DMS153 treated with DMSO at 0.1 percent for 48 hours (cell line): ENCODE results near the gene QKI.

Source experiments
- DNase-seq: peaks from one replicate; lab custom pipeline; 2025; ENCODE audit not compliant: unreplicated experiment; lab: John Stamatoyannopoulos, UW

Gene QKI

DNA sequence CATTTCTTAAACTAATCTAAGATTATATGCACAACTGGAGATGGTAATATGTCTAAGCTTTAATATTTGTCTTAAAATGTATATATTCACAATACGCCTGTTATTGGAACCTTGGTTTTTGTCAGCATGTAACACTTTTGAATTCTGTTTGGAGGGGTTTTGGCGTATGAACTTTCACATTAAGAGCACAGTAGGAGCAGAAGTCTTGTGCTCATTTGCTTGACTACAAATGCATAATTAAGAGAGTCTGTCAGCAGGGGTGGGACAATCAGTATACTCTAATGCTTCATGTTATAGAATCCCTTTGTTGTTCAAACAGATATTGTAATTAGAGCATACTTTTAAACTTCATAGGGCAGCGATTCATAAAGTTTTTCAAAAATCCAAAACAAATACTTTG lies 112.8 kb downstream of the QKI start:
- DNase-seq, result no peak

GRCh38 chr6:163529605-163530004 lies 115.1 kb downstream of the QKI start:
- DNase-seq, result no peak

DNA sequence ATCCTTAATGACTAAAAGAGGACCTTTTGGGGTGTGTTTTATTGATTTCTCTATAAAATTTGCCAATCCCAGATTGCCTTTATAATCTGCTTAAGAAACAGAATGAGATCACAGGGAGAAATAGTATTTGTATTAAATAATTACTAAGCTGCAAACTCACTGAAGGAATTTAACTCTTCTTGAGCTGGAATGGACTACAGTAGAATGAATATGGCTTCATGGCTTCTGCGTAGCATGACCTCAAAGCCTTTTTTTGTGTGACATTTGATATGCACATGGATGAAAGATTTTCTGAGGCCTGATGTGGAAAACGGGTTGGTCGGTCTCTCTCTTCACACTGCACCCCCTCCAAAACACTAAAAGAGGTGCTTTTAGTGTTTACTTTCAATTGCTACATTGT lies 115.9 kb downstream of the QKI start:
- DNase-seq, result no peak

- no peak for DNase-seq
Observed at GRCh38 chr6:163531122-163531521, 116.6 kb downstream of the QKI start.

DNA sequence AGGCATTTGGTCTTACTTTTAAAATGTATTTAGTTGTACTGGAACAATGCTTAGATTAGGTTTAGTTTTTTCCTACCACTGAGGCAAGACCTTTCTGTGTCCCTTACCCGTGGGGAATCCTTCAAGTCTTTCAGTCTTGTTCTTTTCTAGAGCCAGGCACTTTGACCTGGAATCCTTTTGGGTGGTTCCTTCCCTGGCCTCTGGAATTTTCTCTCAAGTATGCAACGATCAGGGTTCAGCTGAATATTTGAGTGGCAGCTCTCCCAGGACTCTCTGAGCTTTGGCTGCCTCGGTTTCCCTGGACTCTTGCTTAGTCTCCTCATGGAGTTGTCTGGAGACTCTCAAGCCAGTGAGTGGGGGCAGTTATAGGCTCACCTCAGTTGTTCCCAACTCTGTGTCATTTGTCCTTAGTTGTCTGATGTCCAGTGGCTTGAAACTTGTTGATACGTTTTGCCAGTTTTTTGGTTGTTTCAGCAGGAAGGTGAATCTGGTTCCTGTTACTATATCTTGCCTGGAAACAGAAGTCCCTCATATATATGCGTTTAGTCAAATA lies 118.1 kb downstream of the QKI start:
- DNase-seq, result no peak

DNA sequence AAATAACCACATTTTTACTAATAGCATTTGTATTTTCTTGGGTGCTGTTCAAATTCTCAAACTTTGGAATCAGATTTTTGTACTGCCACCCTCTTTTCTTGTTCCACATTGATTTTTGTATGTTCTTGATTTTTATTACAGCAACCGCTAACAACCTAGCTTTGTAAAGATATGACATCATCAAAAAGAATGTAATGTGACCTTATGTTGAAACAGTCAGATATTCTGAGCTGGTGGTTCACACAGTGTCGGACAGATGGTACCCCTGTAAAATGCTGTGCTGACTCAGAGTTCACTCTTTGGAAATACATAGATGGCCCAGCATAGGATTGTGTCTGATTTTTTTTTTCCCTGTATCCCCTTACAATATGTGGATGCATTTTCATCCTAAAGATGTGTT lies 118.9 kb downstream of the QKI start:
- no peak for DNase-seq

GRCh38 chr6:163536770-163537169 lies 122.3 kb downstream of the QKI start:
- no peak for DNase-seq

- DNase-seq, result no peak
Observed at GRCh38 chr6:163538331-163538730, 123.8 kb downstream of the QKI start.

- no peak for DNase-seq
Observed at GRCh38 chr6:163539101-163539762, 124.7 kb downstream of the QKI start.

GRCh38 chr6:163543321-163543720 lies 128.8 kb downstream of the QKI start:
- no peak for DNase-seq

GRCh38 chr6:163545370-163545769 lies 130.9 kb downstream of the QKI start:
- no peak for DNase-seq

GRCh38 chr6:163547287-163547686 lies 132.8 kb downstream of the QKI start:
- DNase-seq, result no peak

- no peak for DNase-seq
Observed at GRCh38 chr6:163548624-163549023, 134.1 kb downstream of the QKI start.

DNA sequence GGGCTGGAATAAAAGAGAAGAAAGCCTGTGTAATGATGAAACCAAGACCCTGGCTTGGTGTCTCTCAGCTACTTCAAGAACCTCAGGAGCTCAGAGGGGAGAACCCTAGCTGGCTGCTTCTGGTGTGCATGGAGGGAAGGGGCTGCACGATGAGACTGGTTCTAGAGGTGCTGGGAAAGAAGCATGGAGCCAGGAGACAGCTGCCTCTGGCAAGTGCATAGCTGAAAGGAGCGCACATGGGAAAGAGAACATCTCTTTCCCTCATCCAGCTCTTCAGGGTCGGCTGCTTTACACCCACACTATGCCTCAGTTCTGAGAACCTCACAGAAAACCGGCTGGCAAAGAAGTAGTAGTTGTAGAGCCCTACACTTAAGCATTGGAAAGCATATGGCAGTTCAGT lies 139.5 kb downstream of the QKI start:
- no peak for DNase-seq

- peak; percentile 12 for DNase-seq
Observed at GRCh38 chr6:163554663-163555062, 140.1 kb downstream of the QKI start.

- DNase-seq, result no peak
Observed at GRCh38 chr6:163559661-163560060, 145.1 kb downstream of the QKI start.

- no peak for DNase-seq
Observed at GRCh38 chr6:163563318-163563717, 148.8 kb downstream of the QKI start.

GRCh38 chr6:163564534-163564933 lies 150.0 kb downstream of the QKI start:
- no peak for DNase-seq

GRCh38 chr6:163565140-163565539 lies 150.6 kb downstream of the QKI start:
- no peak for DNase-seq

GRCh38 chr6:163566056-163566455 lies 151.5 kb downstream of the QKI start:
- no peak for DNase-seq

GRCh38 chr6:163568275-163568674 lies 153.8 kb downstream of the QKI start:
- DNase-seq, result no peak

DNA sequence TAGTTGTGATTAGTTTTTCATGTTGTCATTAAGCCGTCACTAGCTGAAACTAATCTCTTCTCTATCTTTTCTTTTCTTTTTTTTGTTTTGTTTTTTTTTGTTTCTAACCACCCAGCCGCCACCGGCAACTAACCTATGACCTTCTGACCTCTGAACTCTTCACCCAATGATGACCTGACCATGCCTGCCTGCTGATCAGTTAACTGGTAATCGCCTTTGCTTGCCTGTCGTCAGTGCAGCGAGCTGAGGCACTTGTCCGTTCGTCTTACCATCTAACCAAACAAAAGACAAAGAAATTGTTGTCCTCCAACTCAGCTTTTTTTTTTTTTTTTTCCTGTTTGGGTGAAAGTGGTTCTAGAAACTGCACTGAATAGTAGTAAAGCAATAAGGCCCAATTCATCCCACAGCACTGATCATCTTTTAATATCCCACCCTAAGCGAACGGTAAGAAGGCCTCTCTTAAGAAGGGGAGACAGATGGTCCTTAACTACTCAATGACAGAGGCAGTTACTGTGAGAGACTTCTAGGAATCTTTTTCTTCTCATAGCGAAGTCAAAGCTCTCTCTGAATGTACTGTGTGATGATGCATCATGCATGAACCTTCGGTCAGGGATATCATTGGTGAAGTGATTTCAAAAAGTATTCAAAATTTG lies 156.2 kb downstream of the QKI start:
- no peak for DNase-seq

- DNase-seq, result no peak
Observed at GRCh38 chr6:163571730-163572129, 157.2 kb downstream of the QKI start.
